ENCODE measurements around the gene FARS2. TPM values are rescaled to one million over a fixed set of nuclear protein-coding genes. Genes with fewer than 3 reads are reported as not detected.

FARS2 gene
- total and polyA plus RNA-seq, 9 of the 15 experiments (the other 6 are each of a cell fraction or from before 2014, with no cell fraction given), result 16.5 to 62.2 (median 27.0) TPM

GRCh38 chr6:5260661-5261544 lies at the start of gene FARS2, which contains the start of gene LYRM4 (continued):
- TF ChIP-seq, protein P1, sequence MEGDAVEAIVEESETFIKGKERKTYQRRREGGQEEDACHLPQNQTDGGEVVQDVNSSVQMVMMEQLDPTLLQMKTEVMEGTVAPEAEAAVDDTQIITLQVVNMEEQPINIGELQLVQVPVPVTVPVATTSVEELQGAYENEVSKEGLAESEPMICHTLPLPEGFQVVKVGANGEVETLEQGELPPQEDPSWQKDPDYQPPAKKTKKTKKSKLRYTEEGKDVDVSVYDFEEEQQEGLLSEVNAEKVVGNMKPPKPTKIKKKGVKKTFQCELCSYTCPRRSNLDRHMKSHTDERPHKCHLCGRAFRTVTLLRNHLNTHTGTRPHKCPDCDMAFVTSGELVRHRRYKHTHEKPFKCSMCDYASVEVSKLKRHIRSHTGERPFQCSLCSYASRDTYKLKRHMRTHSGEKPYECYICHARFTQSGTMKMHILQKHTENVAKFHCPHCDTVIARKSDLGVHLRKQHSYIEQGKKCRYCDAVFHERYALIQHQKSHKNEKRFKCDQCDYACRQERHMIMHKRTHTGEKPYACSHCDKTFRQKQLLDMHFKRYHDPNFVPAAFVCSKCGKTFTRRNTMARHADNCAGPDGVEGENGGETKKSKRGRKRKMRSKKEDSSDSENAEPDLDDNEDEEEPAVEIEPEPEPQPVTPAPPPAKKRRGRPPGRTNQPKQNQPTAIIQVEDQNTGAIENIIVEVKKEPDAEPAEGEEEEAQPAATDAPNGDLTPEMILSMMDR (IDR thresholded peaks at IDR 0.05 in 2 of 3, conservative IDR thresholded peaks at IDR 0.05 in 1 of 3; ENCODE audit: insufficient read depth in 2 of 3, low read depth in 1 of 3, low read length in 3 of 3), result 0 out of 6 replicates have a peak, but pooled peaks of 1 of the 3 experiments have one; percentile 0
- TF ChIP-seq ZHX1 (conservative IDR thresholded peaks at IDR 0.05; ENCODE audit: low read length) (no peak; the same call in 1 of the 2 replicates), ILK (tag; IDR thresholded peaks at IDR 0.05; ENCODE audit: borderline replicate concordance, low read depth) (no peak), PML (IDR thresholded peaks at IDR 0.05; ENCODE audit: low read length) (peak; percentile 21; the same call in 1 of the 2 replicates), ZNF511 (CRISPR knock-in tag; IDR thresholded peaks at IDR 0.05) (peak; percentile 76), ESRRA (IDR thresholded peaks at IDR 0.05; ENCODE audit: borderline replicate concordance, low read depth) (peak; percentile 77; the same call in 1 of the 2 replicates), FOSL1 (tag; conservative IDR thresholded peaks at IDR 0.05) (peak; percentile 58), ELF4 (CRISPR knock-in tag; IDR thresholded peaks at IDR 0.05) (peak; percentile 32; the same call in 1 of the 2 replicates), SRSF3 (IDR thresholded peaks at IDR 0.05; ENCODE audit: insufficient read depth, low read length) (no peak), POLR2B (IDR thresholded peaks at IDR 0.05; ENCODE audit: low read depth, partially characterized antibody) (peak; percentile 23), SUPT5H (IDR thresholded peaks at IDR 0.05) (peak; percentile 59), RBBP5 (IDR thresholded peaks at IDR 0.05; ENCODE audit: borderline replicate concordance, insufficient read depth, low read length, poor library complexity, severe bottlenecking) (peak; percentile 91)
- TF ChIP-seq, protein P2, sequence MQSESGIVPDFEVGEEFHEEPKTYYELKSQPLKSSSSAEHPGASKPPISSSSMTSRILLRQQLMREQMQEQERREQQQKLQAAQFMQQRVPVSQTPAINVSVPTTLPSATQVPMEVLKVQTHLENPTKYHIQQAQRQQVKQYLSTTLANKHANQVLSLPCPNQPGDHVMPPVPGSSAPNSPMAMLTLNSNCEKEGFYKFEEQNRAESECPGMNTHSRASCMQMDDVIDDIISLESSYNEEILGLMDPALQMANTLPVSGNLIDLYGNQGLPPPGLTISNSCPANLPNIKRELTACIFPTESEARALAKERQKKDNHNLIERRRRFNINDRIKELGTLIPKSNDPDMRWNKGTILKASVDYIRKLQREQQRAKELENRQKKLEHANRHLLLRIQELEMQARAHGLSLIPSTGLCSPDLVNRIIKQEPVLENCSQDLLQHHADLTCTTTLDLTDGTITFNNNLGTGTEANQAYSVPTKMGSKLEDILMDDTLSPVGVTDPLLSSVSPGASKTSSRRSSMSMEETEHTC (IDR thresholded peaks at IDR 0.05), result 0 out of 2 replicates have a peak, but pooled peaks have one; percentile 19
